ENCODE results near the gene CCR3.

Gene CCR3

DNA sequence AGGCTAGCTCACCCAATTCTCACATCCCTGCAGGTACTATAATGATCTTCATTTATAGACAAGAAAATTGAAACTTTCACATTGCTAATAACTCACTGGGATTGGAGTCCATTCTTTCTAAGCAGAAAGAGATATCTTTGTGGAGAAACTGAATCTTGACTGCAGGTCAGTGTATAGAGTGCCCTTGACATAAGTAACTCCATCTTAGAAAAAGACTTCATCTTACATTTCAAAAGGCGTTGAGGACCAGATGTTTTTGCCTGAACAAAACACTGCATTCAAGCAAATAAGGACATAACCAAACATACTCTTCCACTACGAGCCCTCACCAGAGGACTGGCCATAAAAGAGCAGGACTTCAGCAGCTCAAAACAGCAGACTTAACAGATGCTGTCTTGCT, 6.8 kb upstream of the CCR3 start:
- Histone ChIP-seq H3K9ac (ENCODE audit: low read depth, low read length) (no peak overlapping the region), H4K20me1 (ENCODE audit: insufficient read depth, low read length) (no peaks in the 10 kb centered on the region), H3K27me3 (ENCODE audit: insufficient read depth, low read length, poor library complexity) (no peaks in the 10 kb centered on the region), H3K4me1 (ENCODE audit: insufficient read depth, low read length) (no peaks in the 10 kb centered on the region), H3K36me3 (ENCODE audit: insufficient read depth, low read length) (no peaks in the 10 kb centered on the region), H2AFZ (ENCODE audit: low read depth, low read length) (no peak overlapping the region), H3K9me3 (ENCODE audit: insufficient read depth, low read length, severe bottlenecking) (no peaks in the 10 kb centered on the region), H3K27ac (ENCODE audit: low read length) (no peak overlapping the region), H3K4me3 (ENCODE audit: low read depth in 1 of 2, low read length in 2 of 2) (no peak overlapping the region), H3K4me2 (ENCODE audit: insufficient read depth, low read length) (no peak overlapping the region), H3K79me2 (ENCODE audit: insufficient read depth, low read length) (no peaks in the 10 kb centered on the region)
- TF ChIP-seq, protein P1, sequence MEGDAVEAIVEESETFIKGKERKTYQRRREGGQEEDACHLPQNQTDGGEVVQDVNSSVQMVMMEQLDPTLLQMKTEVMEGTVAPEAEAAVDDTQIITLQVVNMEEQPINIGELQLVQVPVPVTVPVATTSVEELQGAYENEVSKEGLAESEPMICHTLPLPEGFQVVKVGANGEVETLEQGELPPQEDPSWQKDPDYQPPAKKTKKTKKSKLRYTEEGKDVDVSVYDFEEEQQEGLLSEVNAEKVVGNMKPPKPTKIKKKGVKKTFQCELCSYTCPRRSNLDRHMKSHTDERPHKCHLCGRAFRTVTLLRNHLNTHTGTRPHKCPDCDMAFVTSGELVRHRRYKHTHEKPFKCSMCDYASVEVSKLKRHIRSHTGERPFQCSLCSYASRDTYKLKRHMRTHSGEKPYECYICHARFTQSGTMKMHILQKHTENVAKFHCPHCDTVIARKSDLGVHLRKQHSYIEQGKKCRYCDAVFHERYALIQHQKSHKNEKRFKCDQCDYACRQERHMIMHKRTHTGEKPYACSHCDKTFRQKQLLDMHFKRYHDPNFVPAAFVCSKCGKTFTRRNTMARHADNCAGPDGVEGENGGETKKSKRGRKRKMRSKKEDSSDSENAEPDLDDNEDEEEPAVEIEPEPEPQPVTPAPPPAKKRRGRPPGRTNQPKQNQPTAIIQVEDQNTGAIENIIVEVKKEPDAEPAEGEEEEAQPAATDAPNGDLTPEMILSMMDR (IDR thresholded peaks at IDR 0.05; ENCODE audit: borderline replicate concordance, extremely low read depth, low read length, poor library complexity, severe bottlenecking) = no peak
- TF ChIP-seq EZH2 (IDR thresholded peaks at IDR 0.05; ENCODE audit: borderline replicate concordance, low read depth, low read length, severe bottlenecking) = no peak
- DNase-seq = no peak
- no peak for ATAC-seq (ENCODE audit: insufficient read depth, low read depth)

- Histone ChIP-seq H3K9ac (ENCODE audit: low read depth, low read length) (no peak overlapping the region), H3K4me1 (ENCODE audit: insufficient read depth, low read length) (no peaks in the 10 kb centered on the region), H3K9me3 (ENCODE audit: insufficient read depth, low read length, severe bottlenecking) (no peaks in the 10 kb centered on the region), H3K79me2 (ENCODE audit: insufficient read depth, low read length) (no peaks in the 10 kb centered on the region), H3K36me3 (ENCODE audit: insufficient read depth, low read length) (no peaks in the 10 kb centered on the region), H3K27ac (ENCODE audit: low read length) (no peak overlapping the region), H2AFZ (ENCODE audit: low read depth, low read length) (no peak overlapping the region), H3K4me2 (ENCODE audit: insufficient read depth, low read length) (no peak overlapping the region), H3K27me3 (ENCODE audit: insufficient read depth, low read length, poor library complexity) (no peaks in the 10 kb centered on the region), H3K4me3 (ENCODE audit: low read depth in 1 of 2, low read length in 2 of 2) (no peak overlapping the region), H4K20me1 (ENCODE audit: insufficient read depth, low read length) (no peaks in the 10 kb centered on the region)
- ATAC-seq (ENCODE audit: insufficient read depth, low read depth) = no peak
- TF ChIP-seq, protein P1 (IDR thresholded peaks at IDR 0.05; ENCODE audit: borderline replicate concordance, extremely low read depth, low read length, poor library complexity, severe bottlenecking) = no peak
- no peak for TF ChIP-seq EZH2 (IDR thresholded peaks at IDR 0.05; ENCODE audit: borderline replicate concordance, low read depth, low read length, severe bottlenecking)
- DNase-seq = no peak
These were observed 5.8 kb upstream of the CCR3 start for GRCh38 chr3:46236294-46237054.

- DNase-seq = no peak
- TF ChIP-seq EZH2 (IDR thresholded peaks at IDR 0.05; ENCODE audit: borderline replicate concordance, low read depth, low read length, severe bottlenecking) = no peak
- TF ChIP-seq, protein P1 (IDR thresholded peaks at IDR 0.05; ENCODE audit: borderline replicate concordance, extremely low read depth, low read length, poor library complexity, severe bottlenecking) = no peak
- H3K4me2 ChIP-seq (ENCODE audit: insufficient read depth, low read length) = no peak overlapping the region
These were observed 3.9 kb upstream of the CCR3 start for GRCh38 chr3:46238386-46238785.

More at GRCh38 chr3:46238386-46238785, 3.9 kb upstream of the CCR3 start:
- no peaks in the 10 kb centered on the region for H3K79me2 ChIP-seq (ENCODE audit: insufficient read depth, low read length)
- H3K36me3 ChIP-seq (ENCODE audit: insufficient read depth, low read length) = no peaks in the 10 kb centered on the region
- no peak overlapping the region for H3K4me3 ChIP-seq (ENCODE audit: low read depth in 1 of 2, low read length in 2 of 2)
- H3K27ac ChIP-seq (ENCODE audit: low read length) = no peak overlapping the region
- H2AFZ ChIP-seq (ENCODE audit: low read depth, low read length) = no peak overlapping the region
- H3K4me1 ChIP-seq (ENCODE audit: insufficient read depth, low read length) = no peaks in the 10 kb centered on the region
- H4K20me1 ChIP-seq (ENCODE audit: insufficient read depth, low read length) = no peaks in the 10 kb centered on the region
- ATAC-seq (ENCODE audit: insufficient read depth, low read depth) = no peak
- no peaks in the 10 kb centered on the region for H3K27me3 ChIP-seq (ENCODE audit: insufficient read depth, low read length, poor library complexity)
- no peak overlapping the region for H3K9ac ChIP-seq (ENCODE audit: low read depth, low read length)
- no peaks in the 10 kb centered on the region for H3K9me3 ChIP-seq (ENCODE audit: insufficient read depth, low read length, severe bottlenecking)

Measured in DND-41 (cell line).